HG03442 (cell line): ENCODE measurements around the gene PAGE2B.
"Not testable (repeated sequence)": the region's sequence is repeated elsewhere in the genome, so short reads cannot be mapped to it uniquely, and the experiment has no call there.

Experiments
- ATAC-seq: cut with Tn5 transposase; IDR thresholded peaks from one replicate; pipeline ENCODE4 v1.9.1; 2021; ENCODE audit warnings: mild to moderate bottlenecking, moderate library complexity; ENCODE audit not compliant: unreplicated experiment

The PAGE2B gene, protein sequence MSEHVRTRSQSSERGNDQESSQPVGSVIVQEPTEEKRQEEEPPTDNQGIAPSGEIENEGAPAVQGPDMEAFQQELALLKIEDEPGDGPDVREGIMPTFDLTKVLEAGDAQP

DNA sequence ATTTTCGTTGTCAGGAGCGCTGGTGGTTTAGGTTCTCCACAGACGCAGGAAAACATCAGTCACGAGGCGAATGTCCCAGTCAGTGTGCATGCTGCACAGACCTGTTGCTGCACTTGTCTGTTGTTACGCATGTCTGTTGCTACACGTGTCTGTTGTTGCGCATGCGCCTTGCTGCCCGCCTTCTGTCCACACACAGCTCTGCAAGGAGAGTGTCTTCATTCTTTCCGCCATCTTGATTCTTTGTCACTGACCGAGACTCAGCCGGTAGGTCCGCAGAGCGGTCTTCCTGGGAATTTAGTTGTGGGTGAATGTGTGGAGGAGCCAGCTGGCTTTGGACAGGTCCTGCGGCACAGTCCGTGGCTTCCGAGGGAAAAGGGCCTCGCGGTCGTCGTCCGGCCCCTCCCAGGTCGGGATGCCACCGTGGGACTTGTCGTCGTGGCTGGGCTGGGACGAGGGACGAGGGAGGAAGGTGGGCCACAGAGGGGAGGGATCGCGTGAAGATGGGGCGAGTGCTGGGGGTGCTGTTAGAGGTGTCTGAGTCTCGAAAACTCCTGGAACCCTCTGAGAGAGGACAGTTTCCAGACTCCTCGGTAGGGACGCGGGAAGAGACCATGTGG lies at the start of gene PAGE2B:
Gene PAGE2B (plus strand): TSS at position 180 of the 617 bp plus-strand sequence. CDS start 1,012 bp downstream, outside the sequence.
- ATAC-seq = no peak

DNA sequence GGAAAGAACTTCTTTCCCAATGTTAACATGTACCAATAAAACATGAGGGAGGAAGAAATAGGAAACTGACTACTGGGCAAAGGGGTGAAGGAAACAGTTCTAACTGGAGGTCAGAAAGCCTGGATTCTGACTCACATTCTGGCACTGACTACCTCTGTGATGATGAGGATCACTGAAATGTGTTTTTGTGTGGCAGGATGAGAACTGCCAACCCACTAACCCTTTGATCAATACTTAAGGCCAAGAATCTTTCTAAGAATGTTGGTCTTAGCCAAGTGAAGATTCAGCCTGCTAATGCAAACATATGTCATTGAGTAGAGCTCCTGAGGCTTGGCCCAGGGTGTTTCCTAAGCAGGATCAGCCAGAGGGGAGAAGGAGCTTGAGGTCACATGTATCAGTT lies 48.7 kb upstream of the PAGE2B start:
- ATAC-seq = no peak

- ATAC-seq = no peak
Observed at GRCh38 chrX:55026840-55027239, 48.0 kb upstream of the PAGE2B start.

DNA sequence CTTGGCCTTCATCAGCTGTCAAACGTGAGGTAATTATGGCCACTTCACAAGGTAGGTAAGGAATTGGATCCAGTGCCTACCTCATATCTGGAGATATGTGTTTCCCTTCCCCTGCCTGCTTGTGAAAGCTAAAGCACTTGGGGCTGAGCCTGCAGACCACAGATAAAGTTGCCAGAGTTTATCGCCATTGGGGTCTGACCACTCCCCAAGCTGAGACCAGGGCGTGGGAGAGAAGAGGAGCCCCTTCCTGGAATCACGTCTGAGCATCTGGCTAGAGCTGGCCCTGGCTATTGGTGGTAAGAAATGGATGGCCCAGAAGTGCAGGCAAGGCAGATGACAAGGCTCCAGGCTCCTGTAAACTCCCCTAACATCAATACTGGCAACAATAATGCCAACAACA lies 46.8 kb upstream of the PAGE2B start:
- ATAC-seq = no peak

DNA sequence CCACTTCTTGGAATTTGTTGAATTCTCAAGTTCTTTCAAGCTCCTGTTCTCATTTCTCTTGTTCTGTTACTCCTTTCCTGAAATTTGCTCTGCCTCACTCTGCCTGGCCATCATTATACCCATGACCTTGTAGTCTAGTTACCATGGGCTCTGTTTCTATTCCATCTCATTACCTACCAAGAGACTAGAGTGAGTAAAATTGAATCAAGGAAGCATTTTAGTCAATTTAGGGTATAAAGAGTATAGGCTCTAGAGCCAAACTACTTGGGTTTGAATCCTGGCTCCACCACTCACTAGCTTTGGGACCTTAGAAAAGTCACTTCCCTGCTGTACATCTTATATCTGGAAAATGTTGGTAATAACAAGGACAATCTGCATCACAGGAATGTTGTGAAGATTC lies 46.2 kb upstream of the PAGE2B start:
- ATAC-seq = no peak

DNA sequence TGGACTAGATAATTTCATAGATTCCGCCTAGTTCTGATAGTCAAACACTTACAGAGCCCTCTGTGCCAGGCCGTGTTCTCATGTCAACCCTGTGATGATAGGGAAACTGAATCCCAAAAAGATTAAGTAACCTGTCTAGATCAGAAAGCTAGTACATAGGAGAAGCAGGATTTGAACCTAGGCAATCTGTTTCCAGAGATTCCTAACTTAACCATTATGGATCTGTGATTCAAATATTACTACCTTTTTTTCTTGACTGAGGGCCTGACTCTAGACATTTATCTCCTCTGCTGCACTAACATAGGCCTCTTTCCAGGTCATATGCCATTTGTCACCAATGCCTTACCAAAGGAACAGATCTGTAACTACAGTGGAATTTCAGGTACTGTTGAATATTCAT lies 45.5 kb upstream of the PAGE2B start:
- ATAC-seq = no peak

- ATAC-seq = no peak
Observed at GRCh38 chrX:55030271-55031205, 44.3 kb upstream of the PAGE2B start, which contains the start of gene ALAS2. Gene ALAS2 (minus strand): TSS chrX:55030977. CDS start chrX:55026000, 4,977 bp downstream.

GRCh38 chrX:55033429-55033828 lies 41.4 kb upstream of the PAGE2B start:
- ATAC-seq = no peak

- no peak for ATAC-seq
Observed at GRCh38 chrX:55039471-55039870, 35.4 kb upstream of the PAGE2B start.

DNA sequence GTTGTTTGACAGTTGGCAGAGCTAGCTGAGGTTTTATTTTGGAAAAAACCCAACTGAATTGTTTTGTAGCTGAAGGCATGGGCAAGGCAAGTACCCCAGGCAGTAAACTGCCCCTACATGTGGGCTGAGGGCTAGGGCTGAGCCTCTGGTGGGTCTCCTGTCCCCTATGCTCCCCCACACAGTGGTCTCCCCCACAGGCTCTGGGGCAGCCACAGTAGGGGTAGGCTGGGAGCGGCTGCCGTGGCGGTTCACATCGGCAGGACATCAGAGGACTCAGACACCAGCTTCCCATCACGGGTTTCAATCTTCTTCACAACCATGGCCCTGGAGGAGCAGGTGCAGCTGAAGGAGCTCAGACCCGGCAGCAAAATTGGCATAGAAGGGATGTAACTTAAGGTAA lies 33.3 kb upstream of the PAGE2B start:
- no peak for ATAC-seq

GRCh38 chrX:55050599-55050998 lies 24.2 kb upstream of the PAGE2B start:
- not testable (repeated sequence) for ATAC-seq

- ATAC-seq = no peak
Observed at GRCh38 chrX:55056820-55057674, 17.8 kb upstream of the PAGE2B start.

GRCh38 chrX:55057675-55058249 lies 17.1 kb upstream of the PAGE2B start:
- no peak for ATAC-seq

- ATAC-seq = not testable (repeated sequence)
Observed at GRCh38 chrX:55067180-55067579, 7.7 kb upstream of the PAGE2B start.

DNA sequence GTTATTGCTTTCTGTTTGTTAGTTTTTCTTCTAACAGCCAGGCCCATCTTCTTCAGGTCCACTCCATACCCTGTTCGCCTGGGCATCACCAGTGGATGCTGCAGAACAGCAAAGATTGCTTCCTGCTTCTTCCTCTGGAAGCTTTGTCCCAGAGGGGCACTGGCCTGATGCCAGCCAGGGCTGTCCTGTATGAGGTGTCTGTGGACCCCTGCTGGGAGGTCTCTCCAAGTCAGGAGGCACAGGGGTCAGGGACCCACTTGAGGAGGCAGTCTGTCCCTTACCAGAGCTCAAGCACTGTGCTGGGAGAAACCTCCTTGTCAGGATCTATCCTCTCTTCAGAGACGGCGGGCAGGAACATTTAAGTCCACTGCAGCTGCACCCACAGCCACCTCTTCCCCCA lies 2.5 kb upstream of the PAGE2B start:
- no peak for ATAC-seq

GRCh38 chrX:55088795-55089489 lies 14.1 kb downstream of the PAGE2B start, which contains the start of gene PAGE2:
Gene PAGE2 (plus strand): TSS chrX:55089018. CDS start chrX:55090021, 1,003 bp downstream.
- ATAC-seq = no peak

DNA sequence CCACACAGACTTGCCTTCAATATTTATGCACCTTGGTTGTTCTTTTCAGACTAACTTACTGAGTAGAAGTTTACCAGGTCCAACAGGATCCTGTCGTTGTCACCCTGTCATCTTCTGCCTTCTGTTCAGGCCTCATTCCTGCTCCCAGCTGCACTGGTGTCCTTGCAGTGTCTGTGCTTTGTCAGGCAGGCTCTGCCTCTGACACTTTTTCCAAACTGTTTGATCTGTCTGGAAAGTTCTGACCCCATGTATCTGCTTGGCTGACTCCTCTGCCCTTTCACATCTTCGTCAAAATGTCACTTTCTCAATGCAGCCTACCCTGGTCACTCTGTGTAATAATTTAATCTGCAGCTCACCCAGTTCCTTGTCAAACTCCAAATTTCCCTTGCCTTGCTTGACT lies 23.9 kb downstream of the PAGE2B start:
- no peak for ATAC-seq

DNA sequence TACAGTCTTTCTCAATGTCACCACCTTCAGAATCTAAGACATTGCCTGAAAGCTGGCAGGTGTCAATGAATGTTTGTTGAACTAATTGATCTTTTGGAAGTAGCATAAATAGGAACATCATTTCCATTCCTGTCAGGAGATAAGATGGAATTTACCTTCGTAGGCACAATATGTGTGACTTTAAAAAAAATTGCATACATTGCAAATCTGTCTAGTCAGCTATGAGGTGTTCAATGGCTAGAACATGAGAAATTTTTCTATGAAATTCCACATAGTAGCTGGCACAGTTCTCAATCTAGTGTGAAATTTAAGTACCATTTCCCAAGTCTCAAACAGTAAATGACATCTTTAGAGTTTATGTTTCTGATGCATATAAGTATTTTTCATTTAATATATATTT lies 24.3 kb downstream of the PAGE2B start:
- ATAC-seq = no peak

DNA sequence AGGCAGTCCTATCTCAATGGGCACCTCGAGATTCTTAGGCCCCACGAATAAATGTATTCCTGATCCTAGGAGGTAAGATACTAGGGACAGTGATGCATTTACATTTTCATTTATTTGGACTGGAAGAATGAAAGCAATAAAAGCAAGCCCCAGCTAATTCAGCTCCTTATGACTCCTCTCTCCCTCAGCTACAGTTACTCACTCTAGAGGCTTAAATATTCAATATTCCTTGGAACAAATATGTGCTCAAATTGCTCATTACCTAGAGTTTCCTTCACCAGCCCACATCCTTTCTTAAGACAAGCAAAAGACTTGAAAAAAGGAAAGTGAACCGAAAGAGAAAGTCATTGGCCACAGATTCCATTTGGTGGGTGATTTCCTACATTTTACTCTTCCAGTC lies 27.9 kb downstream of the PAGE2B start:
- ATAC-seq = no peak

- no peak for ATAC-seq
Observed at GRCh38 chrX:55107262-55107661, 32.4 kb downstream of the PAGE2B start.
